GM12865 (cell line): ENCODE measurements around the gene HIBCH.
"Not testable (repeated sequence)": the region's sequence is repeated elsewhere in the genome, so short reads cannot be mapped to it uniquely, and the experiment has no call there.

ENCODE experiments used
- DNase-seq: peaks from one replicate; pipeline ENCODE4 v3.0.0; 2010; ENCODE audit warnings: low read depth
- H3K4me3 ChIP-seq: 2 replicates; pipeline ENCODE4 v1.5.1; 2011; ENCODE audit warnings: mild to moderate bottlenecking, low read depth, low read length, control low read depth
- CTCF ChIP-seq: IDR thresholded peaks from 2 replicates; pipeline ENCODE4 v1.5.1; 2011; ENCODE audit warnings: low read length, control low read depth, low read depth, inconsistent platforms; ENCODE audit not compliant: insufficient read depth; ENCODE audit errors: missing control alignments

HIBCH gene

GRCh38 chr2:190308031-190308430 is 11.6 kb downstream of the HIBCH start:
- no peak for TF ChIP-seq CTCF
- H3K4me3 ChIP-seq: no peak overlapping the region
- DNase-seq: no peak

GRCh38 chr2:190304404-190304803 is 15.2 kb downstream of the HIBCH start:
- DNase-seq: peak; percentile 33
- no peak overlapping the region for H3K4me3 ChIP-seq
- TF ChIP-seq CTCF: no peak

- no peak for TF ChIP-seq CTCF
- no peak overlapping the region for H3K4me3 ChIP-seq
- no peak for DNase-seq
Measured at GRCh38 chr2:190303647-190304046, 16.0 kb downstream of the HIBCH start.

DNA sequence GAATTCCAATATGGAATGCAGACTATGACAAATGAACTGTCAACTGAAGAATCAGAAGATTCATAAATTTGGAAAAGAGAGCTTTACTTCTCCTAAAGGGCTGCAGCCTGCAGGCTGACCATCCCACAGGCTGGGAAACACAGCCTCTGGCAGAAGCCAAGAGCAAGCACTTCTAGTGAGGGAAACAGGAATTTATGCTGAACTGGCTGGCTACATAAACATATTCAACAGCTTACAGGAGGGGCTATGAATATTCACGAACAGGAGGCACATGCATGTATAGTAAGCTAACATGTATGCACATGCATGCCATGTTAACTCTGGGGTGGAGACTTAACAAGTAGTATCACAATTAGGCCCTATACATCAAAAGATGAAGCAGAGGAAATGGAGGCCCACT is 17.6 kb downstream of the HIBCH start:
- DNase-seq: no peak
- no peak overlapping the region for H3K4me3 ChIP-seq
- no peak for TF ChIP-seq CTCF

GRCh38 chr2:190301032-190301431 is 18.6 kb downstream of the HIBCH start:
- TF ChIP-seq CTCF: no peak
- no peak overlapping the region for H3K4me3 ChIP-seq
- no peak for DNase-seq

DNA sequence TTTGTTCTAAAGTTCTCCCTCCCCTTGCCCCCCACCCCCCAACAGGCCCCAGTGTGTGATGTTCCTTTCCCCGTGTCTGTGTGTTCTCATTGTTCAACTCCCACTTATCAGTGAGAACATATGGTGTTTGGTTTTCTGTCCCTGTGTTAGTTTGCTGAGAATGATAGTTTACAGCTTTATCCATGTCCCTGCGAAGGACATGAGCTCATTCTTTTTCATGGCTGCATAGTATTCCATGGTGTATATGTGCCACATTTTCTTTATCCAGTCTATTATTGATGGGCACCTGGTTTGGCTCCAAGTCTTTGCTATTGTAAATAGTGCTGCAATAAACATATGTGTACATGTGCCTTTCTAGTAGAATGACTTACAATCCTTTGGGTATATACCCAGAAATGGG is 21.7 kb downstream of the HIBCH start:
- not testable (repeated sequence) for DNase-seq, H3K4me3 ChIP-seq

- no peak for TF ChIP-seq CTCF
- no peak for DNase-seq
- no peak overlapping the region for H3K4me3 ChIP-seq
Measured at GRCh38 chr2:190283783-190284182, 35.8 kb downstream of the HIBCH start.

- no peak for DNase-seq
Measured at GRCh38 chr2:190280565-190281350, 38.9 kb downstream of the HIBCH start.

DNA sequence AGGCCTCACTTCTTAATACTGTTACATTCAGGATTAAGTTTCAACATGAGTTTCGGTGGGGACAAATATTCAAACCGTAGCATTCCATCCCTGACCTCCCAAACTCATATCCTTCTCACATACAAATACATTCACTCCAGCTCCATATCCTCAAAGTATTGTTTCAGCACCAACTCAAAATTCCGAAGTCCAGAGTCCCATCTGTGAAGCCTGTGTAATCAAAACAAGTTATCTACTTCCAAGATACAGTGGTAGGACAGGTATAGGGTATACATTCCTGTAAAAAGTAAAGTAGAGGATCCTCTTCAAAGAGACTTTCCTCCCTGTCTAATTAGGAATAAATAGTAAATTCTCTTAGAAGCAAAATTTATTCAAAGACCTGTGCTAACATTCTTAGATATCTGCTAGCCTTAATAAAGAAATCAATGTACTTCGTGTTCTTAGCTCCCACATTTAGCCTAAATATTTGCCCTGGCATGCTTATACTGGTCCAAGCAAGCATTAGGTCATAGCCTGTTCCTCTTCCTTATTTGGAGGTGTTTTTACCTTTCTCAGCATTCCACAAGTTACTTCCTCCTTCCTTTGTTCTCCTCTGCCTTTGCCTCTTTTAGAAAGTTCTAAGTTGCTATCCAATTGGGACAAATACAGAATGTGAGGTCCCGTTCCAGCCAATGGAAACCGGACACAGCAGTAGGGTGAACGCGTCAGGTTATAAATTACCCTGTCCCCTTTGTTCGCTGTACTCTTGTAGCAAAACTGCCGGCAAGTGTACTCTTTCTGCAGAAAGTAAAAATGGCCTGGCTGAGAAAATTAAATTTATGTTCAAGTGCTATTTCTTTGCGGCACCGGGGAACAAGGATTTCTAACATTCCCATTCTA is 40.1 kb downstream of the HIBCH start:
- not testable (repeated sequence) for DNase-seq, H3K4me3 ChIP-seq

More at GRCh38 chr2:190280565-190281350, 38.9 kb downstream of the HIBCH start:
- no peak for TF ChIP-seq CTCF
- H3K4me3 ChIP-seq: no peak overlapping the region
